GM19239 (cell line): ENCODE data around the gene OR4S1.
"Not testable (repeated sequence)": the region's sequence is repeated elsewhere in the genome, so short reads cannot be mapped to it uniquely, and the experiment has no call there.

ENCODE experiments used
- DNase-seq: peaks from one replicate; pipeline ENCODE4 v3.0.0; 2011; ENCODE audit warnings: low spot score; ENCODE audit not compliant: insufficient read length
- FAIRE-seq: peaks from 2 replicates; lab custom pipeline; 2011; peaks lifted over from hg19 to GRCh38; lab: Jason Lieb, UNC

OR4S1 gene

GRCh38 chr11:48305923-48306322 lies at the start of gene OR4S1:
Gene OR4S1 (plus strand): TSS chr11:48306223. CDS start chr11:48306223, 0 bp downstream.
- DNase-seq (no peak), FAIRE-seq (no peak)

GRCh38 chr11:48261600-48261999 lies 44.4 kb upstream of the OR4S1 start:
- DNase-seq, result no peak
- FAIRE-seq, result no peak

GRCh38 chr11:48263423-48263911 lies 42.6 kb upstream of the OR4S1 start, which contains the start of gene OR4X1:
Gene OR4X1 (plus strand): TSS chr11:48263861. CDS start chr11:48263861, 0 bp downstream.
- DNase-seq (no peak), FAIRE-seq (no peak)

- DNase-seq, result no peak
- no peak for FAIRE-seq
These were observed 35.4 kb upstream of the OR4S1 start for GRCh38 chr11:48270621-48271020.

- no peak for FAIRE-seq
- DNase-seq, result no peak
These were observed 33.4 kb upstream of the OR4S1 start for GRCh38 chr11:48272606-48273005.

- peak; percentile 83 for FAIRE-seq
- peak; percentile 39 for DNase-seq
These were observed 1.9 kb downstream of the OR4S1 start for GRCh38 chr11:48307760-48308386.

GRCh38 chr11:48313590-48313989 lies 7.6 kb downstream of the OR4S1 start:
- not testable (repeated sequence) for FAIRE-seq, DNase-seq

GRCh38 chr11:48319813-48320212 lies 13.8 kb downstream of the OR4S1 start:
- not testable (repeated sequence) for DNase-seq, FAIRE-seq

- FAIRE-seq, DNase-seq: not testable (repeated sequence)
These were observed 18.6 kb downstream of the OR4S1 start, which contains the start of gene OR4C3 for GRCh38 chr11:48324620-48325019. Gene OR4C3 (plus strand): TSS chr11:48324920. CDS start chr11:48325022, 102 bp downstream.

- FAIRE-seq (no peak), DNase-seq (no peak)
These were observed 35.4 kb downstream of the OR4S1 start for GRCh38 chr11:48341466-48341865.

- FAIRE-seq, DNase-seq: not testable (repeated sequence)
These were observed 36.5 kb downstream of the OR4S1 start for GRCh38 chr11:48342505-48342904.

GRCh38 chr11:48346286-48346685 lies 40.3 kb downstream of the OR4S1 start:
- DNase-seq, FAIRE-seq: not testable (repeated sequence)

GRCh38 chr11:48354013-48354412 lies 48.0 kb downstream of the OR4S1 start:
- FAIRE-seq (no peak), DNase-seq (no peak)

- DNase-seq, result no peak
These were observed 48.7 kb downstream of the OR4S1 start for GRCh38 chr11:48354677-48355076.

More at GRCh38 chr11:48354677-48355076, 48.7 kb downstream of the OR4S1 start:
- no peak for FAIRE-seq
